WTC11 (cell line): ENCODE results near the gene KCND3. TPM values are rescaled to one million over a fixed set of nuclear protein-coding genes. Genes with fewer than 3 reads are reported as not detected.

Experiments used
- ATAC-seq: fragments of 200-7000 bp; cut with Tn5 transposase; 2 replicates; pipeline ENCODE4 v1.10.0; 2021; ENCODE audit warnings: mild to moderate bottlenecking, moderate library complexity
- CTCF ChIA-PET: fragments of 300-600 bp; sonication (Branson Sonifier 250); formaldehyde crosslinking; loops from one replicate; lab custom pipeline; 2021; ENCODE audit warnings: antibody characterized with exemption; lab: Charles Lee
- POLR2A ChIA-PET: fragments of 350-600 bp; sonication (Branson Sonifier 250); formaldehyde crosslinking; loops from one replicate; lab custom pipeline; 2021; ENCODE audit warnings: antibody characterized with exemption; lab: Charles Lee
- DNase-seq: peaks from one replicate; pipeline ENCODE4 v3.0.0; 2021; ENCODE audit warnings: low spot score
- H3K27ac Mint-ChIP-seq: 2 replicates; pipeline ENCODE4 v1.8.0; 2021; ENCODE audit warnings: mixed read lengths
- H3K27me3 Mint-ChIP-seq: 2 replicates; pipeline ENCODE4 v1.8.0; 2021; ENCODE audit warnings: low read depth, mild to moderate bottlenecking, moderate library complexity, mixed read lengths
- H3K36me3 Mint-ChIP-seq: 2 replicates; pipeline ENCODE4 v1.8.0; 2021; ENCODE audit warnings: mixed read lengths
- H3K4me1 Mint-ChIP-seq: 2 replicates; pipeline ENCODE4 v1.8.0; 2022; ENCODE audit warnings: mixed read lengths
- H3K4me3 Mint-ChIP-seq: 2 replicates; pipeline ENCODE4 v1.8.0; 2021; ENCODE audit warnings: mild to moderate bottlenecking, moderate library complexity, mixed read lengths
- H3K9me3 Mint-ChIP-seq: 2 replicates; pipeline ENCODE4 v1.8.0; 2021; ENCODE audit warnings: mixed read lengths
- ARID4B ChIP-seq: sonication (generic); formaldehyde crosslinking; IDR thresholded peaks from 2 replicates; pipeline ENCODE4 v1.8.0; 2023; ENCODE audit warnings: missing genetic modification reagents, mild to moderate bottlenecking, borderline replicate concordance
- ATF1 ChIP-seq: sonication (generic); formaldehyde crosslinking; IDR thresholded peaks from 2 replicates; pipeline ENCODE4 v1.8.1; 2023; ENCODE audit warnings: mild to moderate bottlenecking, moderate library complexity, missing genetic modification reagents
- ATF3 ChIP-seq: sonication (generic); formaldehyde crosslinking; conservative IDR thresholded peaks from 2 replicates; pipeline ENCODE4 v1.8.1; 2022; ENCODE audit warnings: mild to moderate bottlenecking, missing genetic modification reagents
- CREM ChIP-seq: sonication (generic); formaldehyde crosslinking; IDR thresholded peaks from 2 replicates; pipeline ENCODE4 v1.8.1; 2022; ENCODE audit warnings: mild to moderate bottlenecking, missing genetic modification reagents, moderate library complexity
- E2F4 ChIP-seq: sonication (generic); formaldehyde crosslinking; IDR thresholded peaks from 2 replicates; pipeline ENCODE4 v1.8.1; 2022; ENCODE audit warnings: low read depth, mild to moderate bottlenecking, moderate library complexity, missing genetic modification reagents, borderline replicate concordance
- HMGA2 ChIP-seq: fragments of 250-450 bp; sonication (Bioruptor Pico); IDR thresholded peaks from 2 replicates; pipeline ENCODE4 v1.4.0; 2021; ENCODE audit warnings: mild to moderate bottlenecking, moderate library complexity
- HMGXB4 ChIP-seq: sonication (generic); formaldehyde crosslinking; IDR thresholded peaks from 2 replicates; pipeline ENCODE4 v1.8.1; 2023; ENCODE audit warnings: mild to moderate bottlenecking, moderate library complexity, missing genetic modification reagents
- MLX ChIP-seq: sonication (generic); formaldehyde crosslinking; IDR thresholded peaks from 2 replicates; pipeline ENCODE4 v1.8.1; 2023; ENCODE audit warnings: mild to moderate bottlenecking, missing genetic modification reagents, moderate library complexity
- MYBL2 ChIP-seq: sonication (generic); formaldehyde crosslinking; IDR thresholded peaks from 2 replicates; pipeline ENCODE4 v1.8.1; 2023; ENCODE audit warnings: mild to moderate bottlenecking, moderate library complexity, missing genetic modification reagents
- OVOL2 ChIP-seq: fragments of 250-450 bp; sonication (Bioruptor Pico); IDR thresholded peaks from 2 replicates; pipeline ENCODE4 v1.9.0; 2021; ENCODE audit warnings: mild to moderate bottlenecking, borderline replicate concordance
- RELA ChIP-seq: sonication (generic); formaldehyde crosslinking; IDR thresholded peaks from 2 replicates; pipeline ENCODE4 v1.8.1; 2022; ENCODE audit warnings: missing genetic modification reagents, mild to moderate bottlenecking, borderline replicate concordance
- RORB ChIP-seq: fragments of 250-450 bp; sonication (Bioruptor Pico); IDR thresholded peaks from 2 replicates; pipeline ENCODE4 v1.9.0; 2021; ENCODE audit warnings: mild to moderate bottlenecking
- ZBTB43 ChIP-seq: sonication (generic); formaldehyde crosslinking; IDR thresholded peaks from 2 replicates; pipeline ENCODE4 v1.8.1; 2023; ENCODE audit warnings: mild to moderate bottlenecking, missing genetic modification reagents
- ZMAT4 ChIP-seq: fragments of 250-450 bp; sonication (Bioruptor Pico); IDR thresholded peaks from 2 replicates; pipeline ENCODE4 v1.9.0; 2021; ENCODE audit warnings: mild to moderate bottlenecking
- ZNF263 ChIP-seq: sonication (generic); formaldehyde crosslinking; IDR thresholded peaks from 2 replicates; pipeline ENCODE4 v1.8.1; 2022; ENCODE audit warnings: low read depth, mild to moderate bottlenecking, moderate library complexity, missing genetic modification reagents
- ZNF317 ChIP-seq: sonication (generic); formaldehyde crosslinking; IDR thresholded peaks from 2 replicates; pipeline ENCODE4 v1.8.1; 2023; ENCODE audit warnings: low read depth, mild to moderate bottlenecking, moderate library complexity, missing genetic modification reagents, borderline replicate concordance
- ZNF512 ChIP-seq: sonication (generic); formaldehyde crosslinking; IDR thresholded peaks from 2 replicates; pipeline ENCODE4 v1.8.1; 2022; ENCODE audit warnings: missing genetic modification reagents, borderline replicate concordance
- total RNA-seq: library from RNA; stranded (reverse); gene quantifications from 3 replicates; pipeline ENCODE4 v1.2.3, GENCODE V29; 2021

KCND3 gene
- total RNA-seq, 1 experiment from 2014 or later: 0.35 TPM

GRCh38 chr1:111720977-111721786 lies 268.3 kb downstream of the KCND3 start:
- Mint-ChIP-seq H3K27me3 (no peaks in the 10 kb centered on the region), H3K27ac (peak overlapping the region; percentile 54), H3K36me3 (no peaks in the 10 kb centered on the region; the same call in 1 of the 2 replicates), H3K4me1 (peaks cover 57% of the 10 kb centered on the region), H3K4me3 (no peak overlapping the region), H3K9me3 (no peaks in the 10 kb centered on the region)
- ChIA-PET POLR2A (interaction anchor here (0.9 to 1.5 kb wide), 2 partner anchors 17 to 18 kb away, joined by 3 to 5 read pairs; partner anchors contain the start of gene INKA2), CTCF (interaction anchor here (0.6 to 2.5 kb wide), 9 partner anchors 15 to 239 kb away, joined by 3 to 12 read pairs (median 5); partner anchors contain the start of gene INKA2)
- TF ChIP-seq ZNF263: no peak
- no peak for TF ChIP-seq RORB (CRISPR knock-in tag)
- TF ChIP-seq OVOL2 (CRISPR knock-in tag): no peak
- no peak for TF ChIP-seq HMGA2 (CRISPR knock-in tag)
- no peak for TF ChIP-seq ARID4B (CRISPR knock-in tag)
- TF ChIP-seq HMGXB4 (CRISPR knock-in tag): no peak
- no peak for TF ChIP-seq ZBTB43 (CRISPR knock-in tag)
- no peak for TF ChIP-seq ATF3 (CRISPR knock-in tag)
- TF ChIP-seq ZNF512: no peak
- no peak for TF ChIP-seq CREM (CRISPR knock-in tag)
- no peak for TF ChIP-seq ATF1
- TF ChIP-seq ZMAT4 (CRISPR knock-in tag): no peak
- TF ChIP-seq MLX: no peak
- TF ChIP-seq RELA (CRISPR knock-in tag): no peak
- TF ChIP-seq ZNF317 (CRISPR knock-in tag): no peak
- no peak for TF ChIP-seq E2F4 (CRISPR knock-in tag)
- no peak for TF ChIP-seq MYBL2 (CRISPR knock-in tag)
- ATAC-seq: peak; percentile 24
- no peak for DNase-seq
